HCT116 (cell line): ENCODE data around the gene ARID1A. TPM values are rescaled to one million over a fixed set of nuclear protein-coding genes. Genes with fewer than 3 reads are reported as not detected.

Experiments
- ATAC-seq: fragments of 200-7000 bp; cut with Tn5 transposase; 2 replicates; pipeline ENCODE4 v1.9.1; 2020; ENCODE audit warnings: mild to moderate bottlenecking, moderate library complexity
- BruUV-seq: library from RNA; stranded (reverse); fragments of 400-500 nt; replicated peaks from 2 replicates; lab custom pipeline; 2021; lab: Mats Ljungman, UMichigan
- CTCF ChIA-PET: fragments of 300-600 bp; sonication (Branson Sonifier 250); formaldehyde crosslinking; loops from one replicate; lab custom pipeline; 2021; ENCODE audit warnings: antibody characterized with exemption; lab: Charles Lee
- POLR2A ChIA-PET: fragments of 300-600, 350-600 bp; sonication (Branson Sonifier 250); formaldehyde crosslinking; loops from one replicate; lab custom pipeline; 2021; ENCODE audit warnings: antibody characterized with exemption; lab: Charles Lee
- RAD21 ChIA-PET, 2 experiments: fragments of 300-600 bp; sonication (Branson Sonifier 250); formaldehyde crosslinking; loops; one replicate each; lab custom pipeline; 2023; ENCODE audit warnings: low total read pairs in 2 of 2; ENCODE audit not compliant: uncharacterized antibody in 2 of 2, unreplicated experiment in 2 of 2, low non-redundant PET in 1 of 2; lab: Charles Lee
- DNase-seq: peaks from one replicate; pipeline ENCODE4 v3.0.0-alpha.2; 2010; ENCODE audit warnings: low read depth, low spot score
- H2AFZ ChIP-seq: fragments of 200-600 bp; shearing (Covaris generic), sonication (generic); 2 replicates; pipeline ENCODE4 v1.6.1; 2017; ENCODE audit warnings: low read depth, mixed run types, mixed read lengths, antibody characterized with exemption, low read length; ENCODE audit not compliant: poor library complexity, severe bottlenecking
- H3K27ac ChIP-seq: 2 replicates; pipeline ENCODE4 v1.5.1; 2012; ENCODE audit warnings: low read depth, low read length
- H3K27me3 ChIP-seq: fragments of 200-600 bp; sonication (generic); 2 replicates; pipeline ENCODE4 v1.6.1; 2016; ENCODE audit warnings: mixed run types, low read length, mixed read lengths; ENCODE audit not compliant: insufficient read depth
- H3K36me3 ChIP-seq, 2 experiments: fragments of 200-500 bp in 1 of 2; fragments of 200-600 bp in 1 of 2; sonication (Bioruptor generic) in 1 of 2; sonication (generic) in 1 of 2; 2 replicates each; pipeline versions ENCODE4 v1.5.1 to v1.6.1; 2014 to 2016; ENCODE audit warnings: low read length in 2 of 2, inconsistent platforms in 1 of 2, mixed read lengths in 1 of 2, mixed run types in 1 of 2; ENCODE audit not compliant: insufficient read depth in 2 of 2, control insufficient read depth in 1 of 2
- H3K4me1 ChIP-seq, 2 experiments: fragments of 200-600 bp in 1 of 2; sonication (generic) in 1 of 2; 2 replicates each; pipeline versions ENCODE4 v1.5.1 to v1.6.1; 2012 to 2017; ENCODE audit warnings: low read length in 2 of 2, inconsistent platforms in 1 of 2, mild to moderate bottlenecking in 1 of 2, mixed read lengths in 1 of 2, mixed run types in 1 of 2, moderate library complexity in 1 of 2; ENCODE audit not compliant: insufficient read depth in 2 of 2, control insufficient read depth in 1 of 2
- H3K4me2 ChIP-seq: fragments of 200-600 bp; sonication (generic); 2 replicates; pipeline ENCODE4 v1.6.1; 2017; ENCODE audit warnings: mixed run types, low read length, mixed read lengths
- H3K4me3 ChIP-seq, 2 experiments: fragments of 200-600 bp in 1 of 2; sonication (generic) in 1 of 2; replicated peaks in 1 of 2; 2 replicates each; pipeline ENCODE4 v1.5.1; 2011 to 2016; ENCODE audit warnings: low read length in 2 of 2, control low read depth in 1 of 2, low read depth in 1 of 2, mild to moderate bottlenecking in 1 of 2, mixed read lengths in 1 of 2, mixed run types in 1 of 2
- H3K79me2 ChIP-seq: fragments of 200-600 bp; sonication (generic); 2 replicates; pipeline ENCODE4 v1.6.1; 2017; ENCODE audit warnings: mild to moderate bottlenecking, mixed run types, low read length, moderate library complexity, mixed read lengths; ENCODE audit not compliant: insufficient read depth
- H3K9ac ChIP-seq: fragments of 200-600 bp; sonication (generic); 2 replicates; pipeline ENCODE4 v1.6.1; 2016; ENCODE audit warnings: low read length, mixed read lengths
- H3K9me2 ChIP-seq: fragments of 200-600 bp; sonication (generic), shearing (Covaris generic); 2 replicates; pipeline ENCODE4 v1.6.1; 2017; ENCODE audit warnings: mixed run types, mild to moderate bottlenecking, moderate library complexity; ENCODE audit not compliant: insufficient read depth
- H3K9me3 ChIP-seq, 2 experiments: fragments of 200-500 bp in 1 of 2; fragments of 200-600 bp in 1 of 2; sonication (Bioruptor generic) in 1 of 2; sonication (generic) in 1 of 2; 2 replicates each; pipeline ENCODE4 v1.6.1; 2014 to 2017; ENCODE audit warnings: low read length in 2 of 2, mixed read lengths in 2 of 2, inconsistent platforms in 1 of 2, low read depth in 1 of 2, mild to moderate bottlenecking in 1 of 2, mixed run types in 1 of 2, moderate library complexity in 1 of 2; ENCODE audit not compliant: control insufficient read depth in 1 of 2, insufficient read depth in 1 of 2
- H4K20me1 ChIP-seq: fragments of 200-600 bp; sonication (generic), shearing (Covaris generic); 2 replicates; pipeline ENCODE4 v1.6.1; 2017; ENCODE audit warnings: mixed run types, mild to moderate bottlenecking, moderate library complexity; ENCODE audit not compliant: insufficient read depth
- CEBPB ChIP-seq: IDR thresholded peaks from 2 replicates; pipeline ENCODE4 v1.6.1; 2012; ENCODE audit warnings: low read depth
- EGR1 ChIP-seq: IDR thresholded peaks from 2 replicates; pipeline ENCODE4 v1.6.1; 2012; ENCODE audit warnings: low read depth
- ELF1 ChIP-seq: IDR thresholded peaks from 2 replicates; pipeline ENCODE4 v1.6.1; 2012; ENCODE audit warnings: low read depth, borderline replicate concordance
- EZH2phosphoT487 ChIP-seq: fragments of 200-600 bp; IDR thresholded peaks from 2 replicates; pipeline ENCODE4 v1.6.1; 2018; ENCODE audit warnings: antibody characterized with exemption, borderline replicate concordance
- FOSL1 ChIP-seq: IDR thresholded peaks from 2 replicates; pipeline ENCODE4 v1.6.1; 2012; ENCODE audit warnings: low read depth
- JUND ChIP-seq: IDR thresholded peaks from 2 replicates; pipeline ENCODE4 v1.6.1; 2012
- POLR2A ChIP-seq: IDR thresholded peaks from 2 replicates; pipeline ENCODE4 v1.7.0; 2011; ENCODE audit warnings: borderline replicate concordance; ENCODE audit not compliant: insufficient read depth, insufficient read length; ENCODE audit errors: extremely low read depth
- POLR2AphosphoS5 ChIP-seq: IDR thresholded peaks from 2 replicates; pipeline ENCODE4 v1.6.1; 2011; ENCODE audit warnings: mild to moderate bottlenecking, low read depth, low read length, moderate library complexity
- RAD21 ChIP-seq: IDR thresholded peaks from 2 replicates; pipeline ENCODE4 v1.6.1; 2012; ENCODE audit warnings: low read depth, mild to moderate bottlenecking
- SRF ChIP-seq: IDR thresholded peaks from 2 replicates; pipeline ENCODE4 v1.6.1; 2012; ENCODE audit warnings: low read depth
- TCF7L2 ChIP-seq: IDR thresholded peaks from 2 replicates; pipeline ENCODE4 v1.7.0; 2011; ENCODE audit warnings: borderline replicate concordance, inconsistent platforms; ENCODE audit not compliant: insufficient read depth, insufficient read length; ENCODE audit errors: extremely low read depth
- YY1 ChIP-seq: IDR thresholded peaks from 2 replicates; pipeline ENCODE4 v1.6.1; 2011; ENCODE audit warnings: low read length, low read depth, moderate library complexity, mild to moderate bottlenecking; ENCODE audit not compliant: insufficient replicate concordance; ENCODE audit errors: extremely low read depth
- ZFX ChIP-seq: fragments of 450-650 bp; IDR thresholded peaks from 2 replicates; pipeline ENCODE4 v1.6.1; 2017
- ZNF274 ChIP-seq: fragments of 200-500 bp; sonication (Bioruptor generic); IDR thresholded peaks from 2 replicates; pipeline ENCODE4 v1.6.1; 2014; ENCODE audit warnings: mild to moderate bottlenecking, low read depth, low read length, inconsistent platforms
- intact Hi-C: fragments of 100-400 bp; cut with micrococcal nuclease; formaldehyde crosslinking; loops from 2 replicates; pipeline ENCODE4 v1.10.0; 2022
- total RNA-seq: library from RNA; stranded (reverse); gene quantifications from one replicate; pipeline ENCODE4 v1.2.1, GENCODE V29; 2021; ENCODE audit not compliant: unreplicated experiment
- TF ChIP-seq, protein P1 (sequence below): IDR thresholded peaks from 2 replicates; pipeline ENCODE4 v1.6.1; 2012
- TF ChIP-seq, protein P2 (sequence below), 3 experiments: fragments of 200-600 bp in 1 of 3; sonication (generic) in 1 of 3; IDR thresholded peaks in 2 of 3; conservative IDR thresholded peaks in 1 of 3; 2 replicates each; pipeline ENCODE4 v1.5.1; 2012 to 2017; ENCODE audit warnings: low read depth in 2 of 3, low read length in 2 of 3, antibody characterized with exemption in 1 of 3, borderline replicate concordance in 1 of 3, control low read depth in 1 of 3, mild to moderate bottlenecking in 1 of 3, mixed read lengths in 1 of 3, mixed run types in 1 of 3, moderate library complexity in 1 of 3; ENCODE audit not compliant: insufficient read depth in 1 of 3
- TF ChIP-seq, protein P3 (sequence below): IDR thresholded peaks from 2 replicates; pipeline ENCODE4 v1.6.1; 2012
- TF ChIP-seq, protein P4 (sequence below): IDR thresholded peaks from 2 replicates; pipeline ENCODE4 v1.6.1; 2012; ENCODE audit warnings: low read depth

ARID1A gene
- total RNA-seq, 1 experiment from 2014 or later: 62.8 TPM

DNA sequence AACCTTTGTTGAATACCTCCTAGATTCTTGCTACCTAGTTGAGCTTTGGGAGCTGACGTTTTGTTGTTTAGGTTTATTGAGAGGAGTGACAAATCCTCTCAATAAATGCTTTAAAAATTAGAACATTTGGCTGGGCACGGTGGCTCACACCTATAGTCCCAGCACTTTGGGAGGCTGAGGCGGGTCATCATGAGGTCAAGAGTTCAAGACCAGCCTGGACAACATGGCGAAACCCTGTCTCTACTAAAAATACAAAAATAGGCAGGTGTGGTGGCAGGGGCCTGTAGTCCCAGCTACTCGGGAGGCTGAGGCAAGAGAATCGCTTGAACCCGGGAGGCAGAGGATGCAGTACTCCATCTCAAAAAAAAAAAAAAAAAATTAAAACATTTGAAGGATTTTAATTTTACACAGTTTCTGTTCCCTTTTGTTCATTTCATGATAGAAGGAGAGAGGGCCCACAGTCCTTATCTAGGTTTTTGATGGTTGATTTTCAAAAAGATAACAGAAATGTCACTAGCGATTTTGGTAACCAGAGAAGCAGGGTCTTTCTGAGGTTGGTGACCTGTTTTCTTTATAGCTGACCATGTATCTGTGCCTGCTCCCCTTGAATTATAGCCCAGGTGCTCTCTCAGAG lies 47.7 kb downstream of the ARID1A start:
- TF ChIP-seq POLR2AphosphoS5 (no peak), RAD21 (no peak), POLR2A (no peak), YY1 (no peak), JUND (no peak), EZH2phosphoT487 (no peak), ZFX (no peak), CEBPB (no peak), ZNF274 (no peak), SRF (no peak), FOSL1 (no peak), EGR1 (no peak), ELF1 (no peak), TCF7L2 (no peak)
- TF ChIP-seq, protein P1, sequence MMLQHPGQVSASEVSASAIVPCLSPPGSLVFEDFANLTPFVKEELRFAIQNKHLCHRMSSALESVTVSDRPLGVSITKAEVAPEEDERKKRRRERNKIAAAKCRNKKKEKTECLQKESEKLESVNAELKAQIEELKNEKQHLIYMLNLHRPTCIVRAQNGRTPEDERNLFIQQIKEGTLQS: no peak
- TF ChIP-seq, protein P2, sequence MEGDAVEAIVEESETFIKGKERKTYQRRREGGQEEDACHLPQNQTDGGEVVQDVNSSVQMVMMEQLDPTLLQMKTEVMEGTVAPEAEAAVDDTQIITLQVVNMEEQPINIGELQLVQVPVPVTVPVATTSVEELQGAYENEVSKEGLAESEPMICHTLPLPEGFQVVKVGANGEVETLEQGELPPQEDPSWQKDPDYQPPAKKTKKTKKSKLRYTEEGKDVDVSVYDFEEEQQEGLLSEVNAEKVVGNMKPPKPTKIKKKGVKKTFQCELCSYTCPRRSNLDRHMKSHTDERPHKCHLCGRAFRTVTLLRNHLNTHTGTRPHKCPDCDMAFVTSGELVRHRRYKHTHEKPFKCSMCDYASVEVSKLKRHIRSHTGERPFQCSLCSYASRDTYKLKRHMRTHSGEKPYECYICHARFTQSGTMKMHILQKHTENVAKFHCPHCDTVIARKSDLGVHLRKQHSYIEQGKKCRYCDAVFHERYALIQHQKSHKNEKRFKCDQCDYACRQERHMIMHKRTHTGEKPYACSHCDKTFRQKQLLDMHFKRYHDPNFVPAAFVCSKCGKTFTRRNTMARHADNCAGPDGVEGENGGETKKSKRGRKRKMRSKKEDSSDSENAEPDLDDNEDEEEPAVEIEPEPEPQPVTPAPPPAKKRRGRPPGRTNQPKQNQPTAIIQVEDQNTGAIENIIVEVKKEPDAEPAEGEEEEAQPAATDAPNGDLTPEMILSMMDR (IDR thresholded peaks at IDR 0.05 in 2 of 3, conservative IDR thresholded peaks at IDR 0.05 in 1 of 3; ENCODE audit: borderline replicate concordance in 1 of 3, insufficient read depth in 1 of 3, low read depth in 2 of 3, low read length in 2 of 3): no peak
- TF ChIP-seq, protein P3, sequence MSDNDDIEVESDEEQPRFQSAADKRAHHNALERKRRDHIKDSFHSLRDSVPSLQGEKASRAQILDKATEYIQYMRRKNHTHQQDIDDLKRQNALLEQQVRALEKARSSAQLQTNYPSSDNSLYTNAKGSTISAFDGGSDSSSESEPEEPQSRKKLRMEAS: no peak
- TF ChIP-seq, protein P4, sequence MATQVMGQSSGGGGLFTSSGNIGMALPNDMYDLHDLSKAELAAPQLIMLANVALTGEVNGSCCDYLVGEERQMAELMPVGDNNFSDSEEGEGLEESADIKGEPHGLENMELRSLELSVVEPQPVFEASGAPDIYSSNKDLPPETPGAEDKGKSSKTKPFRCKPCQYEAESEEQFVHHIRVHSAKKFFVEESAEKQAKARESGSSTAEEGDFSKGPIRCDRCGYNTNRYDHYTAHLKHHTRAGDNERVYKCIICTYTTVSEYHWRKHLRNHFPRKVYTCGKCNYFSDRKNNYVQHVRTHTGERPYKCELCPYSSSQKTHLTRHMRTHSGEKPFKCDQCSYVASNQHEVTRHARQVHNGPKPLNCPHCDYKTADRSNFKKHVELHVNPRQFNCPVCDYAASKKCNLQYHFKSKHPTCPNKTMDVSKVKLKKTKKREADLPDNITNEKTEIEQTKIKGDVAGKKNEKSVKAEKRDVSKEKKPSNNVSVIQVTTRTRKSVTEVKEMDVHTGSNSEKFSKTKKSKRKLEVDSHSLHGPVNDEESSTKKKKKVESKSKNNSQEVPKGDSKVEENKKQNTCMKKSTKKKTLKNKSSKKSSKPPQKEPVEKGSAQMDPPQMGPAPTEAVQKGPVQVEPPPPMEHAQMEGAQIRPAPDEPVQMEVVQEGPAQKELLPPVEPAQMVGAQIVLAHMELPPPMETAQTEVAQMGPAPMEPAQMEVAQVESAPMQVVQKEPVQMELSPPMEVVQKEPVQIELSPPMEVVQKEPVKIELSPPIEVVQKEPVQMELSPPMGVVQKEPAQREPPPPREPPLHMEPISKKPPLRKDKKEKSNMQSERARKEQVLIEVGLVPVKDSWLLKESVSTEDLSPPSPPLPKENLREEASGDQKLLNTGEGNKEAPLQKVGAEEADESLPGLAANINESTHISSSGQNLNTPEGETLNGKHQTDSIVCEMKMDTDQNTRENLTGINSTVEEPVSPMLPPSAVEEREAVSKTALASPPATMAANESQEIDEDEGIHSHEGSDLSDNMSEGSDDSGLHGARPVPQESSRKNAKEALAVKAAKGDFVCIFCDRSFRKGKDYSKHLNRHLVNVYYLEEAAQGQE: no peak
- DNase-seq (no peak), ATAC-seq (no peak)
- Histone ChIP-seq H3K9me3 (no peaks in the 10 kb centered on the region), H3K4me2 (peak overlapping the region; percentile 32), H3K9me2 (no peaks in the 10 kb centered on the region), H2AFZ (no peak overlapping the region), H3K27me3 (no peaks in the 10 kb centered on the region), H3K4me3 (no peak overlapping the region), H3K4me1 (peaks cover 9 to 24% of the 10 kb centered on the region in 2 experiments), H3K9ac (no peak overlapping the region), H4K20me1 (peaks cover 3% of the 10 kb centered on the region; the same call in 1 of the 2 replicates), H3K27ac (peak overlapping the region; percentile 28), H3K36me3 (peaks cover 18 to 22% of the 10 kb centered on the region in 2 experiments), H3K79me2 (peaks cover 93% of the 10 kb centered on the region)
- intact Hi-C loops: no loop called here
- ChIA-PET POLR2A (interaction anchor here (1.0 kb wide), 2 partner anchors 45 to 50 kb away, joined by 3 to 4 read pairs; no protein-coding TSS in a partner anchor), CTCF (no interaction called here), RAD21 (no interaction called here)
- BruUV-seq: no TSS peak
